ENCODE measurements around the gene FTCD.

Gene FTCD

DNA sequence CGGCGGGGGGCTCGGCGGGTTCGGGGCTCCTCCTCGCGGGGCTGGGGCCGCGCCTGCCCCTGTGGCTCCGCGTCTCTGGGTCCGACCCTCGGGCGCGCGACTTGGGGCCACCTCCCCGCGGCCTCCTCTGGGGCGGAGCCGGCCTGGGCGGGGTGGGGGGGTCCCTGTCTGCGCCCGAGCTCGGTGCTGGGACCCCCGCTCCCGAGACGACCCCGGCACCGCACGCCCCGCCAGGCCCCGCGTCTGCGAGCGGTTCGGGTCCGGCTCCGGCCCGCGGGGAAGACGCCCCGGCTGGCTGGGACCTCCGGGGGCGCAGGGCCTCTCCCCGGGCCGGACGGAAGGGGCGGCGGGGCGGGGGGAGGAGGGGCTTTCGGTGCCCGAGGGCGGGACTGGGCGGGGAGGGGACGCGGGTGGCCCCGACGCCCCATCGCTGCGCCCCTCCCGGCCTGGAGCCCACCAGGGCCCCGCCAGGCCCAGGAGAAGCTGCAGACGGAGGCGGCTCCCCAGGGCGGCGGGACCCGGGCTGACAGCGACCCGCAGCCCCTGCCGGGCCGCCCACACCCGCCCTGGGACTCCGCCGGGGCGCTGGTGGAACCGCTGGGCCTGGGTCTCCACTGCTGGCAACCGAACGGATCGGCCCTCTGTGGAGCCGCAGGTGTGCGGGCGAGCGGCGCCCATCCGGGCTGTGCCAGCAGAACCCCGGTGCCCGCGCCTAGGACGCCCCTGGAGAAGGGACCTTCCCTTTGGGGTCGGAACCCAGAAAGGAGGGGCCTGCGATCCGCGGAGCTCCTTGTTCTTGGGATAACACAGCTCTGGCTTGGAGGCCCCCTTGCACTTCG is 56.9 kb downstream of the FTCD start:
- no peaks in the 10 kb centered on the region for H3K4me1 ChIP-seq (ENCODE audit: insufficient read depth, poor library complexity, severe bottlenecking)
- H3K9me3 ChIP-seq (ENCODE audit: severe bottlenecking), result peaks cover 12% of the 10 kb centered on the region
- peak overlapping the region; percentile 45 for H3K4me3 ChIP-seq (ENCODE audit: severe bottlenecking)
- peaks cover 21% of the 10 kb centered on the region for H3K27me3 ChIP-seq (ENCODE audit: insufficient read depth, poor library complexity, severe bottlenecking)
- DNase-seq (ENCODE audit: low spot score) (peak; percentile 50), ATAC-seq (ENCODE audit: low read depth) (peak; percentile 36)
- 0 out of 2 replicates have a peak, but pooled peaks cover 3% of the 10 kb centered on the region for H3K36me3 ChIP-seq (ENCODE audit: low read depth)
- TF ChIP-seq, protein P1, sequence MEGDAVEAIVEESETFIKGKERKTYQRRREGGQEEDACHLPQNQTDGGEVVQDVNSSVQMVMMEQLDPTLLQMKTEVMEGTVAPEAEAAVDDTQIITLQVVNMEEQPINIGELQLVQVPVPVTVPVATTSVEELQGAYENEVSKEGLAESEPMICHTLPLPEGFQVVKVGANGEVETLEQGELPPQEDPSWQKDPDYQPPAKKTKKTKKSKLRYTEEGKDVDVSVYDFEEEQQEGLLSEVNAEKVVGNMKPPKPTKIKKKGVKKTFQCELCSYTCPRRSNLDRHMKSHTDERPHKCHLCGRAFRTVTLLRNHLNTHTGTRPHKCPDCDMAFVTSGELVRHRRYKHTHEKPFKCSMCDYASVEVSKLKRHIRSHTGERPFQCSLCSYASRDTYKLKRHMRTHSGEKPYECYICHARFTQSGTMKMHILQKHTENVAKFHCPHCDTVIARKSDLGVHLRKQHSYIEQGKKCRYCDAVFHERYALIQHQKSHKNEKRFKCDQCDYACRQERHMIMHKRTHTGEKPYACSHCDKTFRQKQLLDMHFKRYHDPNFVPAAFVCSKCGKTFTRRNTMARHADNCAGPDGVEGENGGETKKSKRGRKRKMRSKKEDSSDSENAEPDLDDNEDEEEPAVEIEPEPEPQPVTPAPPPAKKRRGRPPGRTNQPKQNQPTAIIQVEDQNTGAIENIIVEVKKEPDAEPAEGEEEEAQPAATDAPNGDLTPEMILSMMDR (IDR thresholded peaks at IDR 0.05; ENCODE audit: poor library complexity, severe bottlenecking), result no peak
- no peak overlapping the region for H3K27ac ChIP-seq (ENCODE audit: poor library complexity, severe bottlenecking)

DNA sequence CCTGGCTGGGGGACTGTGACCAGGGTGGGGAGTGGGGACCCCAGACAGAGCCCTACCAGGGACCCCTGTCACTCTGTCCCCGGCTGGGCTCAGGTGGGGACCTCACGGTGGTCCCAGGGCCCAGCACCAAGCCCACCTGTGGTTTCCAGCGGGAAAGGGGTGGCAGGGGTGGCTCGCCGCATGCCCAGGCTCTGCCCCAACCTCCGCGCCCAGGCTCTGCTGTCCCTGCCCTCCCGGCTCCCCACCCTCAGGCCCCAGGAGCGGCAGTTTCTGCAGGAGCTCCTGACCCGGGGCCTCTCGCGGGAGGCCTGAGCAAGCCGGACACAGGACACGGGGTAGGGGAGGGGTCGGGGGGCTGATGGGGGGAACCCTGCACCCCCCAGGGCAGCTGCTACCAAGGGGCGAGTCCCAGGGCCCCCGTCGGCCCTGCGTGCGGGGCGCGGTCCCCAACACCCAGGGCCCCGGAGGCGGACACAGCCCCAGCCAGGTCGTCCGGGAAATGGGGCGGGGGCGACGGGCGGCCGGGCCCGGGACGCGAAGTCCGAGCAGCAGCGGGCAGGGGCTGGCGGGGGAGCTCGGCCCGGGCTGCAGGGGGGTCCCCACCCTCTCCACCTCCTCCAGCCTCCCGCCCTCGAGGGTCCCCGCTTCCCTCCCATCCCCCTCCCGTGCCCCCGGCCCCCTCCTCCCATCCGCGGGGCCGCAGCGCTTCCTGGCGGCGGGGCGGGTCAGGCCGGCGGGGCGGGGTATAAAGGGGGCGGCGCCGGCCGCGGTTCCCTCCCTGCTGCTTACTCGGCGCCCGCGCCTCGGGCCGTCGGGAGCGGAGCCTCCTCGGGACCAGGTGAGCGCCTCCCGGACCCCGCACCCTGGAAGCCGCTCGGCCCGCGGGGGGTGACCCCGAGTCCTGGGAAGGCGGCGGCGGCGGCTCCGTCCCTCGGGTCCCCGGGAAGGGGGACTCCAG is 57.8 kb downstream of the FTCD start, which contains the start of gene COL6A2:
COL6A2 (plus strand) TSS at position 777 of the 958 bp plus-strand sequence.
- Histone ChIP-seq H3K4me3 (ENCODE audit: severe bottlenecking) (peak within 1 kb of the TSS; percentile 45), H3K36me3 (ENCODE audit: low read depth) (0 out of 2 replicates have a peak, but pooled peaks cover 3% of the 10 kb centered on the region)
- DNase-seq (ENCODE audit: low spot score), result peak; percentile 49

DNA sequence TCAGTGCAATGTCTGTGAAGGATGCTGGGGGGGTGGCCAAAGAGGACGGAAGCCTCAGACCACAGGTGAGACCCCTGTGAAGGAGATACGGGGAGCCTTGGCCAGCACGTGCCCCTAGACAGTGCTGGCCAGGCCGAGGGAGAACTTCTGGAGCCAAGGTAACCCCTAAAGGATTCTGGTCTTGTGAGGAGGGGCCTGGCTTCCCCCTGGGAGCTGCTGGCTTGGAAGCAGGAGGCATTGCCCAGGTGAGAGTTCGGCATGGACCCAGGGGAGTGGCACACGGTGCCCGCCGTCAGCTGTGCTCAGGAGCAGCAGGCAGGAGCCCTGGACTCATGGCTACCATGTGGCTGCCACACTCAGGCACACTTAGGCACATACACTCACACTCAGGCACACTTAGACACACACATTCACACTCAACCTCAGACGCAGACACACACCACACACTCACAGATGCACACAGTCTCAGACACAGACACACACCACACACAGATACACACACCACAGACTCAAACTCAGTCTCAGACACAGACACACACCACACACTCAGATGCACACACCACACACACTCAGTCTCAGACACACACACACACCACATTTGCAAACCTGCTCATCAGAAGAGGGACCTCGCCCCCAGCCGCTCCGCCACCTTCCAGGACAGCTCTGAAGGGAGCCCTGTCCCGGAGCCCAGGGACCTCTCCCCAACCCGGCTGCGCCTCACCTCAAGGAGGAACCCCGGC is 58.6 kb downstream of the FTCD start:
- no peak overlapping the region for H3K4me3 ChIP-seq (ENCODE audit: severe bottlenecking)
- H3K27ac ChIP-seq (ENCODE audit: poor library complexity, severe bottlenecking), result no peak overlapping the region
- peaks cover 9% of the 10 kb centered on the region for H3K27me3 ChIP-seq (ENCODE audit: insufficient read depth, poor library complexity, severe bottlenecking)
- H3K9me3 ChIP-seq (ENCODE audit: severe bottlenecking), result no peaks in the 10 kb centered on the region
- no peaks in the 10 kb centered on the region for H3K36me3 ChIP-seq (ENCODE audit: low read depth)
- H3K4me1 ChIP-seq (ENCODE audit: insufficient read depth, poor library complexity, severe bottlenecking), result no peaks in the 10 kb centered on the region
- no peak for ATAC-seq (ENCODE audit: low read depth)
- TF ChIP-seq, protein P1 (IDR thresholded peaks at IDR 0.05; ENCODE audit: poor library complexity, severe bottlenecking), result no peak
- peak; percentile 64 for DNase-seq (ENCODE audit: low spot score)

More for the DNA sequence above, 57.8 kb downstream of the FTCD start, which contains the start of gene COL6A2:
- TF ChIP-seq, protein P1 (IDR thresholded peaks at IDR 0.05; ENCODE audit: poor library complexity, severe bottlenecking), result peak; percentile 38
- Histone ChIP-seq H3K27ac (ENCODE audit: poor library complexity, severe bottlenecking) (no peak within 1 kb of the TSS), H3K9me3 (ENCODE audit: severe bottlenecking) (peaks cover 3% of the 10 kb centered on the region), H3K27me3 (ENCODE audit: insufficient read depth, poor library complexity, severe bottlenecking) (peaks cover 14% of the 10 kb centered on the region), H3K4me1 (ENCODE audit: insufficient read depth, poor library complexity, severe bottlenecking) (no peaks in the 10 kb centered on the region)
- ATAC-seq (ENCODE audit: low read depth), result peak; percentile 88

DNA sequence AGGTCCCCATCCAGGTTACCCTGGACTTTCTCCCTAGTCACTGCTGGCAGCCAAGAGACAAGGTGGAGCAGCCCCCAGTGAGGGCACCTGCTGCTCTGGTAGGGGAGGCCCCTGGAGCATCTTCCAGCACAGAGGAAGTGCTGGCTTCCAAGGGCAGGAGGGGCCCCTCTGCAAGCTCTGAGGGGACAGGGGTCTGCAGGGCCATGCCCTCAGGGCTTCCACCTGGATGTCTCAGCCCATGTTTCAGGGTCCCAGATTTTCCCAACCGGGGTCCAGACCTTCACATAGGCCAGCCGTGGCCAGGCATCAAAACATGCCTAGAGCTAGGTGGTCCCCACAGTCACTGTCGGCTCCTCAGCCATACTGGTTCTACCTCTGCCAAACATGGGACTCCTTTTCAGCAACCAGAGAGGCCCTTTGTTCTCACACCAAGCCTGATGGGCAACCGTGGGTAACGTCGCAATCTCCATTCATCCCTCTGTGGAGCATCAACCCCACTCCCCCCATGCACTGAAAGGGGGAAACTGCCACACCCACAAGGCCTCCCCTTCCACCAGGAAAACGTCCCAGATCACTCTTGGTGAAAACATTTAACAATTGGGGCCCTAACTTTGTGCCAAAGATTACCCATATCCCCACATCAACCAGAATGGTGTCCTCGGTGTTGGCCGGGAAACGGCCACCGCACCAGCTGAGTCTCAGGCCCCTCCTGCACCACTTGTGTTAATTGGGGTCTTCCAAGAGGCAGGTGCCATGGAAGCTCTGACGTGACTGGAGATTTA is 59.4 kb downstream of the FTCD start:
- H3K27me3 ChIP-seq (ENCODE audit: insufficient read depth, poor library complexity, severe bottlenecking), result peaks cover 9% of the 10 kb centered on the region
- H3K4me3 ChIP-seq (ENCODE audit: severe bottlenecking), result no peak overlapping the region
- DNase-seq (ENCODE audit: low spot score) (no peak), ATAC-seq (ENCODE audit: low read depth) (no peak)
- no peaks in the 10 kb centered on the region for H3K36me3 ChIP-seq (ENCODE audit: low read depth)
- H3K27ac ChIP-seq (ENCODE audit: poor library complexity, severe bottlenecking), result no peak overlapping the region
- no peaks in the 10 kb centered on the region for H3K4me1 ChIP-seq (ENCODE audit: insufficient read depth, poor library complexity, severe bottlenecking)
- H3K9me3 ChIP-seq (ENCODE audit: severe bottlenecking), result no peaks in the 10 kb centered on the region
- TF ChIP-seq, protein P1 (IDR thresholded peaks at IDR 0.05; ENCODE audit: poor library complexity, severe bottlenecking), result no peak

Measured in RWPE2 (cell line).